HepG2 (cell line): ENCODE measurements around the gene ING1. TPM values are rescaled to one million over a fixed set of nuclear protein-coding genes. Genes with fewer than 3 reads are reported as not detected.
A peak's percentile ranks its signal among the peaks of the same experiment; 100 is the strongest.

ENCODE experiments used
- BCL3 ChIP-seq: sonication (generic); formaldehyde crosslinking; IDR thresholded peaks from 2 replicates; pipeline ENCODE4 v1.5.1; 2020; ENCODE audit warnings: mild to moderate bottlenecking, missing genetic modification reagents, moderate library complexity
- MTERF4 ChIP-seq: sonication (generic); formaldehyde crosslinking; IDR thresholded peaks from 2 replicates; pipeline ENCODE4 v1.8.0; 2023; ENCODE audit warnings: mild to moderate bottlenecking, missing genetic modification reagents
- MXI1 ChIP-seq: IDR thresholded peaks from 3 replicates; pipeline ENCODE4 v1.6.1; 2012; ENCODE audit warnings: low read depth, low read length, inconsistent platforms, borderline replicate concordance
- POLR2AphosphoS2 ChIP-seq: IDR thresholded peaks from 2 replicates; pipeline ENCODE4 v1.6.1; 2011; ENCODE audit warnings: low read depth, low read length, improper control_type of control experiment
- RFX5 ChIP-seq: IDR thresholded peaks from 2 replicates; pipeline ENCODE4 v1.6.1; 2011; ENCODE audit warnings: low read depth, low read length, improper control_type of control experiment
- SKI ChIP-seq: fragments of 450-650 bp; IDR thresholded peaks from one replicate; pipeline ENCODE4 v1.6.1; 2018; ENCODE audit warnings: mild to moderate bottlenecking; ENCODE audit not compliant: partially characterized antibody
- ZBTB40 ChIP-seq, 2 experiments: fragments of 450-650 bp in 1 of 2; sonication (generic) in 1 of 2; formaldehyde crosslinking in 1 of 2; IDR thresholded peaks; 2 replicates each; pipeline versions ENCODE4 v1.6.1 to v1.8.0; 2016 to 2022; ENCODE audit warnings: antibody characterized with exemption in 1 of 2, mild to moderate bottlenecking in 1 of 2, missing genetic modification reagents in 1 of 2
- ZBTB49 ChIP-seq: sonication (generic); formaldehyde crosslinking; IDR thresholded peaks from 2 replicates; pipeline ENCODE4 v1.4.0; 2020; ENCODE audit warnings: missing genetic modification reagents, borderline replicate concordance
- ZNF224 ChIP-seq: sonication (generic); formaldehyde crosslinking; IDR thresholded peaks from 2 replicates; pipeline ENCODE4 v1.5.0; 2020; ENCODE audit warnings: mild to moderate bottlenecking, missing genetic modification reagents
- ZNF225 ChIP-seq: sonication (generic); formaldehyde crosslinking; IDR thresholded peaks from 2 replicates; pipeline ENCODE4 v1.4.0; 2020; ENCODE audit warnings: mild to moderate bottlenecking, missing genetic modification reagents
- ZNF607 ChIP-seq: sonication (generic); formaldehyde crosslinking; IDR thresholded peaks from 2 replicates; pipeline ENCODE4 v1.5.1; 2020; ENCODE audit warnings: missing genetic modification reagents, mild to moderate bottlenecking, borderline replicate concordance
- ZNF616 ChIP-seq: sonication (generic); formaldehyde crosslinking; IDR thresholded peaks from 2 replicates; pipeline ENCODE4 v1.5.0; 2020; ENCODE audit warnings: low read depth, mild to moderate bottlenecking, missing genetic modification reagents
- ZSCAN20 ChIP-seq: sonication (generic); formaldehyde crosslinking; IDR thresholded peaks from 2 replicates; pipeline ENCODE4 v1.4.0; 2020; ENCODE audit warnings: missing genetic modification reagents, mild to moderate bottlenecking, borderline replicate concordance
- polyA plus RNA-seq, 8 experiments: library from polyadenylated mRNA; depleted of rRNA in 3 of 8; stranded (reverse) in 7 of 8; unstranded in 1 of 8; fragments of >200 nt; fragmentation: Illumina TruSeq in 4 of 8; extraction: Trizol in 4 of 8; gene quantifications; 2 replicates each; pipeline versions ENCODE4 v1.2.1 to v1.2.3, GENCODE V29; 2011 to 2016; ENCODE audit warnings: low read depth in 4 of 8, missing spikeins in 1 of 8, mixed read lengths in 1 of 8; ENCODE audit not compliant: insufficient read depth in 1 of 8
- total RNA-seq, 5 experiments: library from RNA; depleted of rRNA; stranded (reverse); fragments of >200 nt; fragmentation: Illumina TruSeq; extraction: Trizol; gene quantifications; 2 replicates each; pipeline ENCODE4 v1.2.3, GENCODE V29; 2016; ENCODE audit warnings: low read depth in 1 of 5

The ING1 gene
- total and polyA plus RNA-seq, 2 of the 13 experiments (the other 11 are each of a cell fraction or from before 2014, with no cell fraction given), result 8.1 to 16.1 TPM

- no peak for TF ChIP-seq ZBTB40 (IDR thresholded peaks at IDR 0.05)
- TF ChIP-seq ZBTB40 (CRISPR knock-in tag; IDR thresholded peaks at IDR 0.05), result peak; percentile 45; the same call in 1 of the 2 replicates
- no peak; the same call in 1 of the 2 replicates for TF ChIP-seq ZNF224 (CRISPR knock-in tag)
- peak; percentile 62; the same call in 1 of the 2 replicates for TF ChIP-seq ZNF225 (CRISPR knock-in tag)
- TF ChIP-seq SKI, result no peak
- peak; percentile 70; the same call in 1 of the 2 replicates for TF ChIP-seq ZNF607 (CRISPR knock-in tag)
- peak; percentile 76; the same call in 1 of the 2 replicates for TF ChIP-seq ZSCAN20 (CRISPR knock-in tag)
- peak; percentile 16; the same call in 1 of the 2 replicates for TF ChIP-seq POLR2AphosphoS2
- no peak for TF ChIP-seq ZBTB49 (CRISPR knock-in tag)
- TF ChIP-seq MXI1, result peak; percentile 45; the same call in 1 of the 3 replicates
- TF ChIP-seq BCL3, result 0 out of 2 replicates have a peak, but pooled peaks have one; percentile 60
- peak; percentile 50; the same call in 1 of the 2 replicates for TF ChIP-seq RFX5
- TF ChIP-seq ZNF616 (CRISPR knock-in tag), result no peak
- peak; percentile 47; the same call in 1 of the 2 replicates for TF ChIP-seq MTERF4 (CRISPR knock-in tag)
Measured at GRCh38 chr13:110715395-110716246, 2.1 kb downstream of the ING1 start (continued).
